GM19193 (cell line): ENCODE data around the gene TMEM117.

Experiments used
- POLR2A ChIP-seq: IDR thresholded peaks from 4 replicates; pipeline ENCODE4 v1.6.1; 2011; ENCODE audit not compliant: insufficient read depth, insufficient read length; ENCODE audit errors: extremely low read depth

The TMEM117 gene

GRCh38 chr12:43903686-43904085 is 67.8 kb downstream of the TMEM117 start:
- no peak for TF ChIP-seq POLR2A

- no peak for TF ChIP-seq POLR2A
These were observed 77.0 kb downstream of the TMEM117 start for GRCh38 chr12:43912859-43913258.

GRCh38 chr12:43914391-43914790 is 78.5 kb downstream of the TMEM117 start:
- TF ChIP-seq POLR2A: no peak

GRCh38 chr12:43914923-43915468 is 79.1 kb downstream of the TMEM117 start:
- TF ChIP-seq POLR2A: no peak

- TF ChIP-seq POLR2A: no peak
These were observed 82.0 kb downstream of the TMEM117 start for GRCh38 chr12:43917896-43918295.

GRCh38 chr12:43921666-43922337 is 85.9 kb downstream of the TMEM117 start:
- no peak for TF ChIP-seq POLR2A

GRCh38 chr12:43930032-43930431 is 94.2 kb downstream of the TMEM117 start:
- no peak for TF ChIP-seq POLR2A

- TF ChIP-seq POLR2A: no peak
These were observed 95.3 kb downstream of the TMEM117 start for GRCh38 chr12:43931187-43931586.

- TF ChIP-seq POLR2A: no peak
These were observed 99.7 kb downstream of the TMEM117 start for GRCh38 chr12:43935581-43935980.

- TF ChIP-seq POLR2A: no peak
These were observed 102.1 kb downstream of the TMEM117 start for GRCh38 chr12:43937947-43938346.

- no peak for TF ChIP-seq POLR2A
These were observed 106.5 kb downstream of the TMEM117 start for GRCh38 chr12:43942379-43942778.

GRCh38 chr12:43945983-43946382 is 110.1 kb downstream of the TMEM117 start:
- TF ChIP-seq POLR2A: no peak

GRCh38 chr12:43951286-43951685 is 115.4 kb downstream of the TMEM117 start:
- TF ChIP-seq POLR2A: no peak

GRCh38 chr12:43957732-43958372 is 122.0 kb downstream of the TMEM117 start:
- no peak for TF ChIP-seq POLR2A

GRCh38 chr12:43964033-43964432 is 128.2 kb downstream of the TMEM117 start:
- no peak for TF ChIP-seq POLR2A

- TF ChIP-seq POLR2A: no peak
These were observed 129.1 kb downstream of the TMEM117 start for GRCh38 chr12:43964961-43965360.
